Measurements from ENCODE around the gene KCNIP4.

- TF ChIP-seq, protein P1, sequence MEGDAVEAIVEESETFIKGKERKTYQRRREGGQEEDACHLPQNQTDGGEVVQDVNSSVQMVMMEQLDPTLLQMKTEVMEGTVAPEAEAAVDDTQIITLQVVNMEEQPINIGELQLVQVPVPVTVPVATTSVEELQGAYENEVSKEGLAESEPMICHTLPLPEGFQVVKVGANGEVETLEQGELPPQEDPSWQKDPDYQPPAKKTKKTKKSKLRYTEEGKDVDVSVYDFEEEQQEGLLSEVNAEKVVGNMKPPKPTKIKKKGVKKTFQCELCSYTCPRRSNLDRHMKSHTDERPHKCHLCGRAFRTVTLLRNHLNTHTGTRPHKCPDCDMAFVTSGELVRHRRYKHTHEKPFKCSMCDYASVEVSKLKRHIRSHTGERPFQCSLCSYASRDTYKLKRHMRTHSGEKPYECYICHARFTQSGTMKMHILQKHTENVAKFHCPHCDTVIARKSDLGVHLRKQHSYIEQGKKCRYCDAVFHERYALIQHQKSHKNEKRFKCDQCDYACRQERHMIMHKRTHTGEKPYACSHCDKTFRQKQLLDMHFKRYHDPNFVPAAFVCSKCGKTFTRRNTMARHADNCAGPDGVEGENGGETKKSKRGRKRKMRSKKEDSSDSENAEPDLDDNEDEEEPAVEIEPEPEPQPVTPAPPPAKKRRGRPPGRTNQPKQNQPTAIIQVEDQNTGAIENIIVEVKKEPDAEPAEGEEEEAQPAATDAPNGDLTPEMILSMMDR (IDR thresholded peaks at IDR 0.05) = no peak
- TF ChIP-seq POLR2A (IDR thresholded peaks at IDR 0.05) = no peak
These were observed 102.9 kb downstream of the KCNIP4 start for GRCh38 chr4:21845663-21846062.
